Cardiac fibroblast (primary cell): ENCODE data around the gene CNNM2.

Experiments
- DNase-seq, 2 donors: peaks; one replicate each; pipeline versions ENCODE4 v3.0.0 to v3.0.0-alpha.2; 2010; ENCODE audit warnings: low read depth in 2 of 2
- H3K4me3 ChIP-seq, 2 donors: replicated peaks in 1 of 2; 1 replicate in 1 of 2; 2 replicates in 1 of 2; pipeline ENCODE4 v1.5.1; 2011; ENCODE audit warnings: low read depth in 2 of 2, low read length in 2 of 2, mild to moderate bottlenecking in 2 of 2, moderate library complexity in 1 of 2
- CTCF ChIP-seq: IDR thresholded peaks from one replicate; pipeline ENCODE4 v1.5.1; 2011; ENCODE audit warnings: low read depth, mild to moderate bottlenecking, low read length, inconsistent platforms

The CNNM2 gene

GRCh38 chr10:102878629-102879028, 39.5 kb upstream of the CNNM2 start:
- no peak for DNase-seq

GRCh38 chr10:102880256-102880655, 37.8 kb upstream of the CNNM2 start:
- no peak for DNase-seq
- no peak for TF ChIP-seq CTCF
- H3K4me3 ChIP-seq: no peak overlapping the region

More at GRCh38 chr10:102878629-102879028, 39.5 kb upstream of the CNNM2 start:
- no peak overlapping the region for H3K4me3 ChIP-seq
- no peak for TF ChIP-seq CTCF

- H3K4me3 ChIP-seq: no peak overlapping the region
- no peak for TF ChIP-seq CTCF
- DNase-seq: no peak
These were observed 30.0 kb upstream of the CNNM2 start for GRCh38 chr10:102888048-102888447.

- no peak overlapping the region for H3K4me3 ChIP-seq
- no peak for DNase-seq
- TF ChIP-seq CTCF: no peak
These were observed 23.5 kb upstream of the CNNM2 start for GRCh38 chr10:102894466-102895213.

GRCh38 chr10:102900006-102900405, 18.1 kb upstream of the CNNM2 start:
- no peak overlapping the region for H3K4me3 ChIP-seq
- no peak for DNase-seq
- no peak for TF ChIP-seq CTCF

- DNase-seq: no peak
- no peak for TF ChIP-seq CTCF
- H3K4me3 ChIP-seq: no peak overlapping the region
These were observed 13.7 kb upstream of the CNNM2 start for GRCh38 chr10:102904346-102904745.

- no peak overlapping the region for H3K4me3 ChIP-seq
- DNase-seq: no peak
- TF ChIP-seq CTCF: no peak
These were observed 11.6 kb upstream of the CNNM2 start for GRCh38 chr10:102906507-102906906.
